NCI-H1105 (cell line): ENCODE data around the gene TIGD3.

ENCODE experiments used
- DNase-seq: peaks from one replicate; lab custom pipeline; 2025; lab: John Stamatoyannopoulos, UW

Gene TIGD3

DNA sequence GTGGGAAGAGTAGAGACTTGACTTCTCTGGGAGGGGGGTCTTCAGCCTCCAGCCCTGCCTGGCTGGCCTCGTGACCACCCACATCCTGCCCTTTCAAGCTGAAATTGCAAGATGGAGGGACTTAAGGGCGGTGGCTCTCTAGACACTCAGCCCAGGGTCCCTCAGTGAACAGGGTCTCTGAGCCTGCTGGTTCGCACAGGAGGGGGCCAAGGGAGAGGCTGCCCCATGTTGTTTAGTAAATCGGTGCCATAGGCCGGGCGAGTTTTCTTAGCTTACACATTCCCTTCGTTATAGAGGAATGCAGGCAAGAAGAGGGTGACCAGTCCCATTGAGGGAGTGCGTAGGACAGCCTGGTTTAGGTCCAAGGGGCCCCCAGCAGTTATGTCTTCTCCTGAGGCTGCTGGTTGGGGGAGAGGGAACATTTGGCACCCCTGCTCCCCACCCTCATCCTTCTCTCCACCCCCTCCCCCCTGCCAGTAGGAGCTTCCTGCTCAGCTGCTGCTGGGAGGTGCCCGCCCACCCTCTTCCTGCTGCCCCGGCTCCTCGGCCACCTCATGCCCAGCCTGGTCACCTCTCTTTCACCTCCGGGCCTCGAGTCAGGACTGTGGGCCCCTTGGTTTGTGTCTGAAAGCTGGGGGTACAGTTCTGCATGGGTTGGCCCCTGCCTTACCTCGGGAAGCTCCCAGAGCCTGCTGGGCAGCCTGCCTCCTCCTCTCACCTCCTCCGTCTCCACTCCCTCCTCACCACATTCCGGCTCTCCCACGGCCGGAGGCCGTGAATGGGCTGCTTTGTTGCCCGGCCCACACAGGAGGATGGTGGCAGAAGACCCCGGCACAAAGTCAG is 35.8 kb downstream of the TIGD3 start:
- no peak for DNase-seq

DNA sequence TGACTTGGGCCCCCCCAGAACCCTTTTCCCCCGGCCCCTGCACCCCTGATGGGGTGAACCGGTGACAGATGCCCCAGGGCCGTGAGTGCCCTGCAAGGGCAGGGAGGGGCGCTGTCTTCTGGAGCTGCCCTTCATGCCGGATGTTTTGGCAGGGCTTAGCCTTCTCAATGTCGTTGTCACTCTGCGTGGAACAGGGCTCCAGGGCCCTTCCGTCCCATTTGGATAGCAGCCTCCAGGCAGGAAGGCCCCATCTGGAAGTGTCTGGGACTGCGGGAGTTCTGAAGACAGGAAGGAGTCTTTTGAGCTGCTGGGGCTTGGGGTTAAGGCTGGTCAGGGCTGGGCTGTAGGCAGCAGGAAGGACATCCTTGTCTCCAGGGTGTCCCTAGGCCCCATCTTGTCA is 36.4 kb downstream of the TIGD3 start:
- DNase-seq, result no peak

DNA sequence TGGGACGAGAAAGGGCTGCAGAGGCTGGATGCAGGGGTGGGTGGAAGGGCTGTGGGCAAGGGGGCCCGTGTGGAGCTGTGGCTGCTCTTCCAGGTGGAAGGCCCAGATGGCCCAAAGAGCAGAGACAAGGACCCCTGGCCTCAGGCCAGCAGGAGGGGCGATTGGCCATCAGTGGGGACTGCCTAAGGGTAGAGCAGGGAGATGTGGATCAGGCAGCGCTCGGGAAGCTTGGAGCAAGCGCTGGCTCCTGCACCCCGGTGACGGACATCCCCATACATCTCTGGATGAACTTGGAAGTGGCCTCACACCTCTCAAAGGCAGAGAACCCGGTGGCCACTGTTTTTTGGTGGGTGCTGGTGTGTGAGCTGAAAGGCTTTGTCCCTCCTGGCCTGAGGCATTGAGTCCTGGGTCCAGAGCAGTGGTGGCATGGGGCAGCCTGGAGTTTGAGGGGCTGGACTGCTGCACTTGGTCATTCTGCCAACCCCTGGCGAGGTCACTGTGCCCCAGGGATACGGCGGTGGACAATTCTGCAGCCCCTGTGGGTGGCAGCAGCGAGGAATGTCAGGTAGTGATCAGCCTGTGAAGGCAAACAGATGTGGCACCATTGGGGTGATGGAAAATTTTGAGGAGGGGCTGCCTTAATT is 37.8 kb downstream of the TIGD3 start:
- no peak for DNase-seq

DNA sequence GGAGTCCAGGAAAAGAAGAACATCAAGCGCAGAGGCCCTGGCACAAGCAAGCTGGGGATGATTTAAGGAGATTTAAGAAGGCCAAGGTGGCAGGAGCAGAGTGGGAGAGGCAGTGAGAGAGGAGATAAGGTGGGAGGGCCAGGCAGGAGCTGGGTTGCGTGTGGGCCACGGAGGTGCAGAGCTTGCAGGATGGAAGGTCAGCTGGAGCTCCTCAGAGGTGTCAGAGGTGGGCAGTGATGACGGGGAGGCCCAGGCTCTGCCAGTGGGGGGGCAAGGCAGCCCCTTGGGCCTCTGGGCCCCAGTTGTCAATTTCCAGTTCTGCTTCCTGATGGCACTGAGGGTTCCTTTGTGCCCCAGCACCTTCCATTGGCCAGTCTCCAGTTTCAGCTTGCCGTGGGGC is 38.3 kb downstream of the TIGD3 start:
- DNase-seq, result no peak

DNA sequence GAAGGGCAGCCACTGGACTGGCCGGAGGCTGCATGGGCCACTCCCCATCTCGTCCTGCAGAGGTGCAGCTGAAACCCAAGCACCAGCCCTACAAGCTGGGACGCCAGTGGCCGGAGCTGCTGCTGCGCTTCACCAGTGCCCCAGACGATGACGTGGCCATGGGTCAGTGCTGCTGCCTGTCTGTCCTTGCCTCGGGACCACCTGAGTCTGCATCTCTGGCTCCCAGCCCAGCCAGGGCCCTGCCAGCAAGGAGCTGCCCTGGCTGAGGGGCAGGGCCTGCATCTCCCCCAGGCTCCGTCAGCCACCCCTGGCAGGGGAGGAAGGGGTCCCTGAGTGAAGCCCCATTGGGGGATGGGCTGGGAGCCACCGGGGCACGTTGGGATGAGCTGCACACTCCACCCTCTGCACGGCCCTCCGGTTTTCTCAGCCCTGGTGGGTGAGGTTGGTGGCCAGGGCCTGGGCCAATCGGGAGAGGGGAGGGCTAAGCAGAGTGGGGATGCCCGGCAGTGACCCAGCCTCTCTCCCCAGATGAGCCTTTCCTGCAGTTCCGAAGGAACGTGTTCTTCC is 39.0 kb downstream of the TIGD3 start:
- DNase-seq, result no peak

DNA sequence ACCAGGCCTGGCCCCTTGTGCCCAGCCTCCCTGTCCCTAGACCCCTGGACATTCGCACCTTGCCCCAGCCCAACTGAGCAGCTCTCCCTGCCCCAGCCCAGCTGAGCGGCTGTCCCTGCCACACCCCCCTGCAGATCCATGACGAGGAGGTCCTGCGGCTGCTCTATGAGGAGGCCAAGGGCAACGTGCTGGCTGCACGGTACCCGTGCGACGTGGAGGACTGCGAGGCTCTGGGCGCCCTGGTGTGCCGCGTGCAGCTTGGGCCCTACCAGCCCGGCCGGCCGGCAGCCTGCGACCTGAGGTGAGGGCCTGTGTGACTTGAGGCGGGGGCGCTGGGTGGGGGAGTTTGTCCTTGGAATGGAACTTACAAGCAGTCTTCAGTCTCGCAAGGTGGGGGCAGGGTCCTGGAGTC is 39.6 kb downstream of the TIGD3 start:
- no peak for DNase-seq

DNA sequence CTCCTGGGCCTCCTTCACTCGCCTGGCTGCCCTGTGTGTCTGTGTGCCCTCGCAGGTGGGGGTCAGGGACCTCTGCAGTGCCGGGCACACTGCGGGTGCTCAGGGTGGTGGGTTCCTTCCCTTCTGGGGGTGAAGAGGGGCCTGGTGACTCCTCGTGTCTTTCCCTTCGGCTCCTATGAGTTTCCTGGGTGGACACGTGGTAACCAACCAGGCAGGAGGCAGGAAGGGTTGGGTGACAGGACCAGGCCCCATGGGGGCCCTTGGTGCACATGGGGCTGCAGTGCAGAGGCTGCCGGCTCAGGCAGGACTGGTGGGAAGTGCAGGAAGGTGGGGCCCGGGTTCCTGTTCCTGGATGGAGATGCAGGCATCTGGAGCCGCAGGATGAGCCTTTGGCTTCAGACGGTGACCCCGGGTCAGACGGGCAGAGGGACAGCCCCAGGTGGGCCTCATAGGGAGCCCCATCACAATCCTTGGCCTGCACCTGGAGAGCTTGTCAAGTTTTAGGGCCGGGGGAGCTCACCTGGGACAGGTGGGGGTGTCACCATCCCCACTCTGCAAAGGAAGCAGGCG is 41.5 kb downstream of the TIGD3 start:
- no peak for DNase-seq

DNA sequence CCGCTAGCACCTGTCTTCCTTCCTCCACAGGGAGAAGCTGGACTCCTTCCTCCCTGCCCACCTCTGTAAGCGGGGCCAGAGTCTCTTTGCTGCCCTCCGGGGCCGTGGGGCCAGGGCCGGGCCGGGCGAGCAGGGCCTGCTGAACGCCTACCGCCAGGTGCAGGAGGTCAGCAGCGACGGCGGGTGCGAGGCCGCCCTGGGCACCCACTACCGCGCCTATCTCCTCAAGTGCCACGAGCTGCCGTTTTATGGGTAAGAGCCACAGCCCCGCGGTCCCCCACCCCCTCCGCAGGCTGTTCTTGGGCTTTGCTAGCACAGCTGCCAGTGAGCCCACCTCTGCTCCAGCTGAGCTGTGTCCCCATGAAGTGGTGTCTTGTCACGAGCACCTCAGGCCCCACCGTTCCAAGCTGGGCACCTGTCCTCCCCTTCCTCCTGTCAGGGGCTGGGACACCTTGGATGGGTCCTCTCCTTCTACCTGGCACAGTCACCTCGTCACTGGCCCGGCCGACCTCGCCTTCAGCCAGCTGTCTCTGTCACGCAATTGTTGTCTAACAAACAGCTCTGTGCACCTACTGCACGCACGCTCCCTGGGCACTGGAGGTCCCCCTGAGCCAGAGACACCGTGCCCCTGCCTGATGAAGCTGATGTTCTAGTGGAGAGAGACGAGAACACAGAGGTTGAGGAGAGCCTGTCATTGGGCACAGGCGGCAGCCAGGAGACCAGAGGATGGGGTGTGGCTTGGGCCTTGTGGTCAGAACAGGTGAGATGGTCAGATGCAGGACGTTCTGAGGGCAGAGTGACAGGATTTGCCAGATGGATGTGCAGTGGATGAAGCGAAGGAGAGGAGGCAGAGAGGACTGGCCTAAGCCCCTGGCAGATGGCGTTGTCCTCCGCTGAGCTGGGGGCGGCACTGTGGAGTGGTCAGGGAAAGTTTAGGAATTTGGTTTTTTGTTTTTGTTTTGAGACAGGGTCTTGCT is 42.5 kb downstream of the TIGD3 start:
- no peak for DNase-seq

DNA sequence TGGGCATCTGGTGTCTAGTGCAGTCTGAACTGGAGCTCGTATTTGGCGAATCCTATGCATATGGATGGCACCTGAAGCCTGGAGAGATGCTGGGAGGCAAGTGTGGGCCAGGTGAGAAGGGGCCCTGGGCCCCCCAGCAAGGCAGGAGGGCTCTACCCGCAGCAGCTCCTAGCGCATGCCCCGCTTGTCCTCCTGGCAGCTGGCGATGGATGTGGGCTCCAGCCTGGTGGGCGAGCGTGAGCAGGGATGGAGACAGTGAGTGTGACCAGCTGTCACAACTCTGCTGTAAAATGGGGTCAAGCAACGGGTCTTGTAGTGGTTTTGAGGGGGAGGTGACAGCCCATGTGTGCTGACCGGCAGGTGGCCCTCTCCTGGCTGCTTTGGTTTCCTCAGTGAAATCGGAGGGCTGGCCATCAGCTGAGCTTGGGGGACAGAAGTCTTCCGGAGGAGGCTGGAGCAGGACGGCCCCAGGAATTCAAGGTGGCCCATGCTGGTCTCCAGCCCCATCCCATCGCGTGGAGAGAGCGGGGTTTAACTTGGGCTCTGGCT is 43.9 kb downstream of the TIGD3 start:
- no peak for DNase-seq

DNA sequence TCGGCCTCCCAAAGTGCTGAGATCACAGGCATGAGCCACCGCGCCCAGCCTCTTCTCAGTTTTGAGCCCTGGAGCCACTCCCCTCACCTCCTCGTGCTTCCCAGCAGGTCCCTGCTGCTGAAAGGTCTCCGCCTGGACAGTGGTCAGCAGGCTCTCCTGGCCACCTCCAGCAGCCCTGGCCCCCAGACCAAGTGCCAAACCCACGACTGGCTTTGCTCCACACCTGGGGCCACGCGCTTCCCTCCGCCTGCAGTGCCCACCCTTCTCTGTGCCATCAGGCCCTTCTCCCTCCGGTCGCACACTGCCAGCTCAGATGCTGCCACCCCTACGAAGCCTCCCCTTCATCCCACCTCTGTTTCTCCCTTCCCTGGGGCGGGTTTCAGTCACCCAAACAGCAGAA is 44.7 kb downstream of the TIGD3 start:
- no peak for DNase-seq

DNA sequence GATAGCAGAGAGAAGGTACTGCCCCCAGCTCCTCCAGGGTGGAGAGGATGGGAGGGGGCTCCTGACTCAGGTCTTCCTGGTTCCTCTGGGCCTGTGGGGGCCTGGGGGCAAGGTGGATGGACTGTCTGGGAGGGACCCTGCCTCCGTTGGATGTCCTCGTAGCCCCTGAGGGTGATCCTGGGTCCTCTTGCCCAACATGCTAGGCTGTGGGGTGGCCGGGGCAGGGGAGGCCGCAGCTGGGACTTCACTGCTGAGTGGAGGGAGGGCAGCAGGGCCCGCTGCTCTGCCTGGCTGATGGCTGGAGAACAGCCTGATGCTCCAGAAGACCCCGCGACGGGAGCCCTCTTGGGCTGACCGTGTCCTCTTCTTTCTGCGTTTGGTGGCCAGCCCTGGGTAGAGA is 45.3 kb downstream of the TIGD3 start:
- no peak for DNase-seq

DNA sequence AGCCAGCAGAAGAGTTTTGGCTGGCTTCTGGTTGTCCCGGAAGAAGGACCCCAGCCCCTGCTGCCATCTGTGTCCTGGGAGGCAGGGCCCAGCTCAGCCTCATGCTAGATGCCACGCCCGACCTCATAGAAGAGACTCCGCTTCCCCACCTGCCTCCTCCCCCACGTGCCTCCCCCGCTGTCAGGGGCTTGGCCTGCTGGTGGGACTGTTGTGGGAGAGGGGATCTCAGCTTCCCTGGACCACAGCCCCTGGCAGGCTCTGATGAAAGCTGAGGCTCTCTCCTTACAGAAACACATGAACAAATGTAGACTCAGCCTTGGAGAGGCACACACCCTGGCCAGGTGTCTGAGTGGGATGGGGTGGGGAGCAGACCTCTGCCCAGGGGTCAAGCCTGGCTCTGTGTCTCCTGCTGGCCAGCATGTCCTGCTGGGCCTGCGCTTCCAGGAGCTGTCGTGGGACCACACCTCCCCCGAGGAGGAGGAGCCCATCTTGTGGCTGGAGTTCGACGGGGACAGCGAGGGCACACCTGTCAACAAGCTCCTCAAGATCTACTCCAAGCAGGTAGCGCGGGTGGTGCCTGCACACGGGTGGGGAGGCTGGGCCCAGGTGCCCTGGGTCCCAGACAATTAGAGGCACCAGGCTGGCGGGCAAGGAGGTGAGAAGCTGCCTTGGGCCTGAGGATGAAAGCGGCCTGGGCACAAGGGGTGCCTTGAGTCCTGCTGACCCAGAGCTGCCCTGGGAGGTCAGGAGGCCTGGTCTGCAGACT is 45.9 kb downstream of the TIGD3 start:
- DNase-seq, result no peak

DNA sequence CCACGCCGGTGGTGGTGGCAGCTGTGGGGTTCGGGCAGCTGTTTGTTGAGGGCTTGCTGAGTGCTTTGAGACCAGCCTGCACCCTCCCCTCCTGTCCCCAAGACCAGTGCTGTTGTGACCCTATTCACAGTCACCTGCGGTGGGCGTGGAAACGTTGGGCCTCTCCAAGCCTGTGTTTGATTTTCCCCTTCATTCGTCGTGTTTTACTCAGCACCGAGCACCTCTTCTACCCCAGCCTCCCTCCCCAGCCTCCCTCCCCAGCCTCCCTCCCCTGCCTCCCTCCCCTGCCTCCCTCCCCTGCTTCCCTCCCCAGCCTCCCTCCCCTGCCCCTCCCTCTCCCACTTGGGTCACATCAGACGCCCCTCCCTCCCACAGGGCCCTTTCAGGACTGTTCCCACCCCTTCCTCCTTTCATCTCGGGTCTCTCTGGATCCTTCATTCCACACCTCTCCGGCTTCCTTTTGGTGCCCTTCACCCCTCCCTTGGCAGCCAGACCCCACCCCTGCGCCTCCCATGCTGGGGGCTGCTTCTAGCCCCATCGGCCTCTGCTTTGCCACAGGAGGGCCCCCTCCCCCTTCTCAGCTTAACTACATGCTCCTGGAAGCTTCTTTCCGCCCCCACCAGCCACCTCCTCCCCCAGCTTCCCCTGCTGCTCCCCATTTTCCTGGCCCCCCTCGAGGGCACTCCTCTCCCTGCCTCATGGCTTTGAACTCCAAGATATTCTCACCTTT is 46.7 kb downstream of the TIGD3 start:
- no peak for DNase-seq

DNA sequence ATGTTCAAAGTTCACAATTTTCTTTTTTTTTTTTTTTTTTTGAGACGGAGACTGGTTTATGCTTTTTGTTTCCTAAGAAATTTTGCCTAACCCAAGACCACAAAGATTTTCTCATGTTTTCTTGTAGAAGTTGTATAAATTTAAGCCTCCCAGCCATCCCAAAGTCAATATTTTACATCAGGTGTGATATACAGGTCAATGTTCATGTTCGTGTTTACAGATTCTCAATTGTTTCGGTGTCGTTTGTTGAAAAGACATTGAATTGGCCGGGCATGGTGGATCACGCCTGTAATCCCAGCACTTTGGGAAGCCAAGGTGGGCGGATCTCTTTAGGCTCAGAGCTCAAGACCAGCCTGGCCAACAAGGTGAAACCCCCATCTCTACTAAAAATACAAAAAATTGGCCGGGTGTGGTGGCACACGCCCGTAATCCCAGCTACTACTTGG is 47.3 kb downstream of the TIGD3 start:
- no peak for DNase-seq

DNA sequence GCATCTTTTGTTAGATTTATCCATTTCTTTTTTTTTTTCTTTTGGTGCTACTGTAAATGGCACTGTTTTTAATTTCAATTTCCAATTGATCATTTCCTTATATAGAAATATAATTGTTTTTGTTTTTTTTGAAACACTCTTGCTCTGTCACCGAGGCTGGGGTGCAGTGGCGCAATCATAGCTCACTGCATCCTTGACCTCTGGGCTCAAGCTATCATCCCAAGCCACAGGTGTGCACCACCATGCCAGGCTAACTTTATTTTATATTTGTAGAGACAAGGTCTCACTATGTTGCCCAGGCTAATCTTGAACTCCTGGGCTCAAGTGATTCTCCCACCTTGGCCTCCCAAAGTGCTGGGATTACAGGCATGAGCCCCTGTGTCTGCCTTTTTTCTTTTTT is 48.2 kb downstream of the TIGD3 start:
- no peak for DNase-seq

DNA sequence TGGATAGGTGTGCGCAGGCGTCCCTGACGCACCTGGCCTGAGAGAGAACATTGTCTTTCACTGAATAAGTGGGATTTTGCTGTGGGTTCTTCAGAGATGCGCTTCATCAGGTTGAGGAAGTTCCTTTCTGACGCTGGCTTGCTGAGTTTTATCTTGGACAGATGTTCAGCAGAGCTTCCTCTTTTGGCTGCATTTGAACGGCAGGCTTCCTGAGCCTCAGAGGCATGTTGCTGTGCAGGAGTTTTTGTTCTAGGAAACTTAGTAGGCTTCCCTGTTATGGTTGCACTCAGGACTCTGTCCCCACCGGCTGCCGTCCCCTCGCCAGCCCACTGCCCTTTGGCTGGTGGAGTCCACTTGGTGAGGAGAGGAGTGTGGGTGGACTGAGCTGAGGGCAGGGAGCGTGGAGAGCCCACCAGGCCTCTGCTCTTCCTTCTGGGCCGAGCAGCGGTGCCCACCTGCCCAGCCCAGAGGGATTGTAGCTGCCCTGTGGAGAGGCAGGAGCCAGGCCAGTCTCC is 49.1 kb downstream of the TIGD3 start:
- no peak for DNase-seq

DNA sequence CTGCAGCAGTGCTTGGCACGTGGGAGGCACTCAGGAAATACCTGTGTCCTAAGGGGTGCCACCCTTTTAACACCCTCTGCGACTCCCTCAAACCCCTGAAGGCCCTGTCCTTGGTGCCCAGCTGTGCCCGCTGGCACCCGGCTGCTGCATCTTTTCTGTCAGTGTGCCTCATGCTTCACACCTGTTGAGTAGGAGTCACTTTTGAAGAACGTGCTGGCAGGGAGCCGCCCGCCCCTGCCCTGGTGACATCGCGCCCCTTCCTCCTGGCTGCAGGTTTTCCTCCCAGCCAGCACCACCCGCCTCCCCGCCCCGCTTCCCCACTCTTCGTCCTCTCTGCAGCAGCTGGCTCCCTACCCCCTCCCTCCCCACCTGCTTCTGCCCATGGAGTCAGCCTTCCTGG is 49.7 kb downstream of the TIGD3 start:
- DNase-seq, result no peak

DNA sequence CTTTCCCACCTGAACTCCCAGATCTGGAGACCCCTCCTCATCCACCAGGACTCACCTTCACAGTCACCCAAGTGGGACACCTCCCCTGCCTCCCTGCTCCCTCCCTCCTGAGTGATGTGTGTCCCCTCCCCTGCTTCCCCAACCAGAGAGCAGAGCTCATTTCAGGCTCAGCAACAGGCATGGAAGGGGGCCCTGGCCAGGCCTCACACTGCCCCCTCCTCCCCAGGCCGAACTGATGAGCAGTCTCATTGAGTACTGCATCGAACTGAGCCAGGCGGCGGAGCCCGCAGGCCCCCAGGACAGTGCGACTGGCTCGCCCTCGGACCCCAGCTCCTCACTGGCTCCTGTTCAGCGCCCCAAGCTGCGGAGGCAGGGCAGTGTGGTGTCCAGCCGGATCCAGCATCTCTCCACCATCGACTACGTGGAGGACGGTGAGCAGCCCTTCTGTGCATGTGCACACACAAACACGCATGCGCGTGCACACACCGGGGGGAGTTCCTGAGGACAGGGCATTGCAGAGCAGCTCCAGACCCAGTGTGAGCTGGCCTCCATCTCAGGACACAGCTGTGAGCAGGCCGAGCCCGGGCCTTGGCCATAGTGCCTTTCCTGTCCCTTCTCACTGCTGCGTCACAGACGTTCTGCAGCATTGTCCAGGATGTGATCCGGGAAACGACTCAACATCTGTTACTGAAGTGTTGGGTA is 50.2 kb downstream of the TIGD3 start:
- no peak for DNase-seq
